Measurements from ENCODE around the gene TMCO4. TPM values are rescaled to one million over a fixed set of nuclear protein-coding genes. Genes with fewer than 3 reads are reported as not detected.
"Not testable (repeated sequence)": the region's sequence is repeated elsewhere in the genome, so short reads cannot be mapped to it uniquely, and the experiment has no call there.

TMCO4 gene
- total RNA-seq, 1 donor from 2014 or later: 7.6 TPM

DNA sequence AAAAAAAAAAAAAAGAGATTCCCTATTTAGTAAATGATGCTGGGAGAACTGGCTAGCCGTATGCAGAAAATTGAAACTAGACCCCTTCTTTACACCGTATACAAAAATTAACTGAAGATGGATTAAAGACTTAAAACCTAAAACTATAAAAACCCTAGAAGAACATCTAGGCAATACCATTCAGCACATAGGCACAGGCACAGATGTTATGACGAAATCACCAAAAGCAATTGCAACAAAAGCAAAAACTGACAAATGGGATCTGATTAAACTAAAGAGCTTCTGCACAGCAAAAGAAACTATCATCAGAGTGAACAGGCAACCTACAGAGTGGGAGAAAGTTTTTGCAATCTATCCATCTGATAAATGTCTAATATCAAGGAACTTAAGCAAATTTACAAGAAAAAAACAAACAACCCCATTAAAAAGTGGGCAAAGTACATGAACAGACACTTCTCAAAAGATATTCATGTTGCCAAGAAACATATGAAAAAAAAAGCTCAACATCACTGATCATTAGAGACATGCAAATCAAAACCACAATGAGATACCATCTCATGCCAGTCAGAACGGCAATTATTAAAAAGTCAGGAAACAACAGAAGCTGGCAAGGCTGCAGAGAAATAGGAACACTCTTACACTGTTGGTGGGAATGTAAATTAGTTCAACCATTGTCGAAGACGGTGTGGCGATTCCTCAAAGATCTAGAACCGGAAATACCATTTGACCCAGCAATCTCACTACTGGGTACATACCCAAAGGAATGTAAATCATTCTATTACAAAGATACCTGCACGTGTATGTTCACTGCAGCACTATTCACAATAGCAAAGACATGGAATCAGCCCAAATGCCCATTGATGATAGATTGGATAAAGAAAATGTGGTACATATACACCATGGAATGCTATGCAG, 9.4 kb downstream of the TMCO4 start:
- DNase-seq (ENCODE audit: missing footprints); ATAC-seq; intact Hi-C loops (cut with DNase I): not testable (repeated sequence)

- ATAC-seq (no peak), DNase-seq (ENCODE audit: missing footprints) (no peak)
- intact Hi-C loops (cut with DNase I): no loop called here
Measured at GRCh38 chr1:19786988-19787423, 12.7 kb downstream of the TMCO4 start.

DNA sequence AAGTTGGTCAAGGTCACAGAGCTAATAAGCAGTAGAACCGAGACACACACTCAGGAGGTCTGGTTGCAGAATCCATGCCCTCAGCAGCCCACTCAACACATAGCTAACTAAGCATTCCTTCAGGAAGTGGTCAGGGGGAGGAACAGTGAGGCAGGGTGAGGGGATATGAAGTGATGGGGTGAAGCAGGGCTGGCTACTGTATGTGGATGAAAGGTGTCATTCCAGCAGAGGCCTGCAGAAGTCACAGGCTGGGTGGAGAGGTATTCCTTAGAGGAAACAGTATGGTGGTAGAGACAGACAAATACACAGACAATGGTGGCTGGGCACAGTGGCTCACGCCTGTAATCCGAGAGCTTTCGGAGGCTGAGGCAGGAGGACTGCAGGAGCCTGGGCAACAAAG, 14.1 kb downstream of the TMCO4 start:
- no peak for DNase-seq (ENCODE audit: missing footprints)
- intact Hi-C loops (cut with DNase I): no loop called here

GRCh38 chr1:19780267-19780877, 19.3 kb downstream of the TMCO4 start:
- DNase-seq (ENCODE audit: missing footprints): no peak
- intact Hi-C loops (cut with DNase I): no loop called here
- no peak for ATAC-seq

More for the DNA sequence above, 14.1 kb downstream of the TMCO4 start:
- ATAC-seq: no peak

GRCh38 chr1:19776933-19777332, 22.8 kb downstream of the TMCO4 start:
- ATAC-seq: no peak
- intact Hi-C loops (cut with DNase I): no loop called here
- DNase-seq (ENCODE audit: missing footprints): no peak

GRCh38 chr1:19776287-19776686, 23.4 kb downstream of the TMCO4 start:
- ATAC-seq (no peak), DNase-seq (ENCODE audit: missing footprints) (no peak)
- intact Hi-C loops (cut with DNase I): no loop called here

GRCh38 chr1:19775831-19776230, 23.9 kb downstream of the TMCO4 start:
- DNase-seq (ENCODE audit: missing footprints) (no peak), ATAC-seq (no peak)
- intact Hi-C loops (cut with DNase I): no loop called here

GRCh38 chr1:19775317-19775716, 24.4 kb downstream of the TMCO4 start:
- intact Hi-C loops (cut with DNase I): no loop called here

GRCh38 chr1:19774180-19774785, 25.4 kb downstream of the TMCO4 start:
- ATAC-seq (no peak), DNase-seq (ENCODE audit: missing footprints) (no peak)
- intact Hi-C loops (cut with DNase I): no loop called here

More at GRCh38 chr1:19775317-19775716, 24.4 kb downstream of the TMCO4 start:
- no peak for DNase-seq (ENCODE audit: missing footprints)
- no peak for ATAC-seq

GRCh38 chr1:19773485-19773884, 26.2 kb downstream of the TMCO4 start:
- DNase-seq (ENCODE audit: missing footprints): no peak
- intact Hi-C loops (cut with DNase I): no loop called here

DNA sequence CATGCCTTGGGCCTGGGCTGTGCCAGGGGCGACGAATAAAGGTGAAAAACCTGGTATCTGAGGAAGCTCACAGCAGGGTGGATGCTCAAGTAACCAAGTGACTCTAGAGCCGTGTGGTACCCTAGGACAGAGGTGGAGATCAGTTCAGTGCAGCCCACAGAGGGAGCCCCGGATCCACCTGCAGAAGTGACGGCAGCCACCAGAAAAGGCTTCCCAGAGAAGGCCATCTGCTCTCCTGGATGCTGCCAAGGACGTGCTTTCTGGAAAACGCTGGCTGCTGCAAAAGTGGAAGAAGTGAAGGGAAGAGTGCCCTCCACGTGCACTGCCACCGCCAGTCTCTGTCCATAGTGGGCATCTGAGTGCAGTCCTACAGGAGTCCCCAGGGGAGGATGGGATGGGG, 27.7 kb downstream of the TMCO4 start:
- DNase-seq (ENCODE audit: missing footprints) (no peak), ATAC-seq (no peak)
- intact Hi-C loops (cut with DNase I): no loop called here

More at GRCh38 chr1:19773485-19773884, 26.2 kb downstream of the TMCO4 start:
- no peak for ATAC-seq

DNA sequence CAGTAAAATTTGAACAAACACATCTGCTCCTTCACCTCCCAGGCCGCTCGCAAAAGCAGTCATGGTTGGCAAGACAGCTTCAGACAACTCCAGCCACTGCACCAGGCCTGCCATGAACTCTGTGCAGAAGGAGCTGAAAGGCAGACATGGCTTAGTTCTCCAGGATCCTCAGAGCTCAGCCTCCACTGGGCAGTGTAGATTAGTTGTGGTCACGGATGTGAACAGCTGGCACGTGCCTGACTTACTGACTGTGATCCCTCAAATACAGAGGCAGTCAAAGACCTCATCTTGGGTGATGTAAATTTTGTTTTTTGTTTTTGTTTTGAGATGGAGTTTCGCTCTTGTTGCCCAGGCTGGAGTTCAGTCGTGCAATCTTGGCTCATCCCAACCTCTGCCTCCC, 28.4 kb downstream of the TMCO4 start:
- DNase-seq (ENCODE audit: missing footprints) (no peak), ATAC-seq (no peak)
- intact Hi-C loops (cut with DNase I): no loop called here

DNA sequence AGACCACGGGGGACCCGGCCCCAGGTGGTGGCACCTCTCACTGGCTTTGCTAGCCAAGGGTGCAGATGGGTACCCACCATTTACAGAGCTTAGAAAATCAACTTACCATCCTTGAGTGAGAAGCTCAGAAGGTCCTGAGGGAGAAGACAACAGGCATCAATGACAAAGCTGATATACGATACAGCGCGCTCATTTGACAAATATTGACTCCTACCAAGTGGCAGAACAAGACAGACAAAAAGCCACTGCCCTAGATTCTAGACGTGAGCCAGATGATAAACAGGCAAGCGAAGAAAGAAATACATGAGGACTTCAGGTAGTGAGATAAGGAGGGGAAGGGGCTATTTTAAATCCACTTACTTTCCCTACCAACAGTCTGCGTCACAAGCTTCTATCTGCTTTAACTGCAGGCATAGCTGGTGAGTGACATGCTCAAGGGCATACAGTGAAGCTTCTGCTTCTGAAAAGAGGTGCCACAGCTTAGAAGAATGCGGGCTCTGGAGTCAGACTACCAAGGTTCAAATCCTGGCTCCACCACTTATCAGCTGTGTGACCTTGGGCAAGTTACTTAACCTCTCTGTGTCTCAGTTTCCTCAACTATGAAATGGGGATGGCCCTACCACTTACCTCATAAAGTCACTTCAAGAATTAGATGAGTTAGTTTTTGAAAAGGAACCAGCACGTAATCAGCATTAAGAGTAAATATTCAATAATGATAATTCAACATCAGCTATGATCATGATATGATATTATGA, 29.1 kb downstream of the TMCO4 start:
- ATAC-seq: no peak
- no peak for DNase-seq (ENCODE audit: missing footprints)
- intact Hi-C loops (cut with DNase I): no loop called here

DNA sequence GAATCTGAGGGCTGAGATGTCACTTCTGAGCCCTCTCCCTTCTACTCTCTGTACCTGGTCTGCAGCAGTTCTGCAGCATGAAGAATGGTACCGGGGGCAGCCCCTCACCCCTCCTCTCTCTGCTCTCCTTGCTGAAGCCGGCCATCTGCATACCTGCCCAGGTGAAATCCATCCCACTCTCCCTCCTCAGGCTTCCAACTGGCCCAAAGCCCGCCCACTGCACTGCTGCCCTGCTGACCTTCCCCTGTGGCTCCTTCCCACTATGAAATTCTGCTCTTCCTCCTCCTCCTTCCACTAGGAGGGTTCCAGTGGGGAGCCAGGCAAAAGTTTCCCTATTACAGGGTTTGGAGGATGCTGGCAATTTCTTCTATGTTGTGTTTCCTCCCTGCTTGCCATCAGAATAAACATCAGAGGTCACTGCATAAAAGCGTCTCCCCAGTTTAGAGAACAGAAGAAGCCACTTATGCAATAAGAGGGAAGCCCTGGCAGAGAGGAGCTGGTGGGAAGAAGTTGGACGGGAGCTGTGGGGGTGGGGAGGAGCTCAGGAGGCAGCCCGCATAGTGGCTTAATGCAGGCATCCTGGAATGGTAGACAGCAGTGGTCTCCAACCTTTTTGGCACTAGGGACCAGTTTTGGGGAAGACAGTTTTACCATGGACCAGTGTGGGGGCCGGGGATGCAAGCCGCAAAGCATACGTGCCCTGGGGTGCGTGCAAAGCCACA, 30.3 kb downstream of the TMCO4 start:
- intact Hi-C loops (cut with DNase I): no loop called here
- no peak for ATAC-seq
- DNase-seq (ENCODE audit: missing footprints): no peak

GRCh38 chr1:19768353-19769210, 31.1 kb downstream of the TMCO4 start:
- ATAC-seq (no peak), DNase-seq (ENCODE audit: missing footprints) (no peak)
- intact Hi-C loops (cut with DNase I): no loop called here

- ATAC-seq (no peak), DNase-seq (ENCODE audit: missing footprints) (no peak)
- intact Hi-C loops (cut with DNase I): no loop called here
Measured at GRCh38 chr1:19765623-19766022, 34.1 kb downstream of the TMCO4 start.

DNA sequence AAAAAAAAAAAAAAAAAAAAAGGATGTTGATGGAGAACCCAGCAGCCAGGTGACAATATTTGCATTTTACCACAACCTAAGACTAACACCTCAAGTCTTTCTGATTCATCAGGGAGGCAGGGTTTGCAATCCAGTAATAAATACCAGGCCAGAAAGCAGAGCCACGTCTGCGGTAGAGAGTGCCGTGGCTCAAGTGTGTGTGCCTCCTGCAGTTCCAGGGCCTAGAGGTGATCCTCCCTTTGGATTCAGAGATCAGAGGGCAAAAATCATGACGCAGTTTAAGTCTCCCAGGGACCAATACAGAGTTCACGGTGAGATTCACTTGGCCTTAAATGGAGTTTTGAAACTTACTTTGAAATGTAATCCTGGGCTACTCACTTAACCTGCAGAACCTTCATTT, 34.9 kb downstream of the TMCO4 start:
- intact Hi-C loops (cut with DNase I): no loop called here
- DNase-seq (ENCODE audit: missing footprints) (no peak), ATAC-seq (no peak)
